Stimulated activated CD8-positive, alpha-beta memory T cell treated with anti-CD3 and anti-CD28 coated beads, Interleukin-4, amount 100 ng/mL, for 1 hour (primary cell): Measurements from ENCODE around the gene HERC6.
"Not testable (repeated sequence)": the region's sequence is repeated elsewhere in the genome, so short reads cannot be mapped to it uniquely, and the experiment has no call there.

Experiments used
- DNase-seq, 2 donors: peaks; one replicate each; pipeline ENCODE4 v3.0.0-alpha.2; 2020; ENCODE audit warnings: low read depth in 2 of 2, low spot score in 1 of 2

HERC6 gene

GRCh38 chr4:88443486-88443885, 64.8 kb downstream of the HERC6 start:
- DNase-seq, result no peak

- DNase-seq, result no peak
Observed at GRCh38 chr4:88445252-88445651, 66.6 kb downstream of the HERC6 start.

DNA sequence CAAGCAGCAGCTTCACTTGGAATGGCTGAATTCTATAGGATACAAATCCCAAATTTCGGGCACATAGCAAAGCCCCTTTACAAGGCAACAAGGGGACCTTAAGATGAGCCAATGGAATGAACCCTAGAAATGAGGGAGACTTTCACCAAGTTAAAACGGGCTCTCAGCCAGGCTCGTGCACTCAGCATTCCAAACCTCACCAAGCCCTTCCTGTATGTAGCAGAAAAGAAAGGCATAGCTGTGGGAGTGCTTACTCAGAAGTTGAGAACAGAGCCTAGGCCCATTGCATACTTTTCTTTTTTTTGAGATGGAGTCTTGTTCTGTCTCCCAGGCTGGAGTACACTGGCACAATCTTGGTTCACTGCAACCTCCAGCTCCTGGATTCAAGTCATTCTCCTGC, 67.5 kb downstream of the HERC6 start:
- no peak for DNase-seq

GRCh38 chr4:88447371-88448095, 68.9 kb downstream of the HERC6 start:
- no peak for DNase-seq

DNA sequence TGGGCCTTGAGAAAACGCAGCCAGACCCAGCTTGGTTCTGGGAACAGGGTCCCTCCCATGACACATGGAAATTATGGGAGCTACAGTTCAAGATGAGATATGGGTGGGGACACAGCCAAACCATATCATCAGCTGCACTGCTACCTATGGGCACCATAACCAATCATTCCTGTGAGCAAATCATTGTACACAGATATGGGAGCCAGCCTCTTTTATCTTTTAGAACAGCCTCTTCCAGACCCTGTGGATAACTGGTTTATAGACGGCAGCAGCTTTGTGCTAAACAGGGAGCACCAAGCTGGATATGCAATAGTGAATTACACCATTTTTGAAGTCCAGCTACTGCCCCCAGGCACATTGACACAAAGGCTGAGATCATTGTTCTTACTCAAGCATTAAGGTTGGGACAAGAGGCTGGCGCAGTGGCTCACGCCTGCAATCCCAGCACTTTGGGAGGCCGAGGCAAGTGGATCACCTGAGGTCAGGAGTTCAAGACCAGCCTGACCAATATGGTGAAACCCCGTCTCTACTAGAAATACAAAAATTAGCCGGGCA, 69.6 kb downstream of the HERC6 start:
- DNase-seq, result not testable (repeated sequence)

GRCh38 chr4:88448889-88449288, 70.2 kb downstream of the HERC6 start:
- DNase-seq, result no peak

DNA sequence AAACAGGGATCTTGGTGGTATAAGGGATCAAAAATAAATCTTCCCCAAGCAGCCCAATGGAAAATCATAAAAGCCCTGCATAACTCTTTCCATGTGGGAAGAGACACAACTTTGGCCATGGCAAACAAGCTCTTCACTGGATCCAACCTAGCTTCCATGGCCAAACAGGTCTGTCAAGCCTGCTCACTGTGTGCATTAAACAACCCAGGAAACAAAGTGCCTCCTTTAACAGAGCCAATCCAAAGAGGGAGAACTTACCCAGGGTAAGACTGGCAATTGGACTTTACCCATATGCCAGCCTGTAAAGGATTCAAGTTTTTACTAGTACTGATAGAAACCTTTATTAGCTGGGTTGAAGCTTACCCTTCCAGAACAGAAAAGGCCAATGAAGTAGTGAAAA, 70.6 kb downstream of the HERC6 start:
- no peak for DNase-seq

- no peak for DNase-seq
Observed at GRCh38 chr4:88451205-88451604, 72.6 kb downstream of the HERC6 start.

DNA sequence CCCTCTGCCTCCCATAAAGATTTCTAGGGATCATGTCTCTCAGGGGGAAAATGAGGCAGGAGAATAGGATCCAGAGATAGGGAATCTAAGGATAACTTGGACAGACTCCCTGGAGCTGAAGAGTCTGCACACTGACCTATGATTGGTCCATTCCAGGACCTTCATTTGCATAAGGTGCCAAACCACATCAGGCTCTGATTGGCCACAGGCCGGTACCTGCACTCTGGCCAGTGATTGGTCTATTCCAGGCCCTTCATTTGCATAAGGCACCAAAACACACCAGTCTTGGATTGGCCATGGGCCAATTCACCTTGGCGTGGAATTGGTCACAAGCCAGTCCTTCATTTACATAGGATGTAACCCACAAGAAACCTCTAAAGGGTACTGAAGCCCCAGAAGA, 74.3 kb downstream of the HERC6 start:
- no peak for DNase-seq

- peak; percentile 78 to 86 for DNase-seq
Observed at GRCh38 chr4:88456670-88457306, 78.1 kb downstream of the HERC6 start, which contains the start of gene HERC5. Gene HERC5 (plus strand): TSS chr4:88457119. CDS start chr4:88457270, 151 bp downstream.

DNA sequence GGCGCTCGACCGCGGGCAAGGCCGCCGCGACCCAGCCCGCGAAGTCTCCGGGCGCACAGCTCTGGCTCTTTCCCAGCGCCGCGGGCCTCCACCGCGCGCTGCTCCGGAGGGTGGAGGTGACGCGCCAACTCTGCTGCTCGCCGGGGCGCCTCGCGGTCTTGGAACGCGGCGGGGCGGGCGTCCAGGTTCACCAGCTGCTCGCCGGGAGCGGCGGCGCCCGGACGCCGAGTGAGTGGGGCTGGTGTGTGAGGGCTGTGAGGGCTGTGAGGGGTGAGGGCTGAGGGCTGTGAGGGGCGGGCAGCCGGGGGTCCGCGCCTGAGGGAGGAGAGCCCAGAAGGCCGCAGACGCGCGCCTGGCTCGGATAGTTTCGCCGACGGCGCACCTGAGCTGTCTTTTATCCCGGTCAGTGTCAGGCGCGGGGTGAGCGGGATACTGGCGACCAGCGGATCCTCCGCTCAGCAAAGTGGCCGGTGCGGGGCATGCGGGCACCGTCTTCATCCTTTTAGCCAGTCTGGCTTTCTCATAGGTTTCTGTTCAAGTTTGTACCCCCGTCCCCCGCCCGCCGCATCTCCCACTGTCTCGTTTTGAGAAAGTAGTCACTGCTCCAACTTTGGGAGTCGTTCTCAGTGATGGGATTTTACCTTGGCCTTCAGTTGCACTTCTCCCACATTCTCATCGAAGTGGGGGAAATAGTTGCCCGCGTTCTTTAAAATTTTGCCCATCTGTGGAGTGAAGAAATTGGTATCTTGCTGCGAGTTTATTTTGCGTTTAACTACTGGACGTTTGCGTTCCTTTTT, 78.9 kb downstream of the HERC6 start:
- DNase-seq, result peak in 1 of 2 donors; percentile 4

DNA sequence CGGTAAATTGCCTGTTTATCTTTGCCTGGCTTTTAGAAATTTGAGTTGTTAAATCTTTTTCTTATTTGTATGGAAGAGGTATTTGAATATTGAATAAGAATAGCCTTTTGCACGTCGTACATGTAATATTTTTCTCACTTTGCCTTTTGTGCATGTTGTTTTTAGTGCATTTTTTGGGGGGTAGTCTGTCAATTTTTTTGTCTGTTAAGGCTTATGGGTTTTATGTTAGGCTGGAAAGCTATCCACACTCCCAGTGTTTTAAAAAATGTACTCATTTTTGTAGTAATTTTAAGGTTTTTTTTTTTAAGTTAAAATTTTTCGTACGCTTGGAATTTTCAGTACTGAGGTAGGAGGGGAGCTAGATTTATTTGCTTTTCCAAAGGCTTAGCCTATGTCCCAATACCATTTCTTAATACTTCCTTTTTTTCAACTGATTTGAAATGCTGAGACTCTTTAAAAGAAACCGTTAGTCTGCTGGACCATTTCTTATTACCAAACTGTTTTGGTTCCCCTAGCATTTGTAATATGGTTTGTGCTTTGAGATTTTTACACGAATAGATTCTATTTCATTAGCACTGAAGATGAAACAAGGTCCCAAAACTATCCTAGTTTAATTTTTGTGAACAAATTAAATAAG, 79.6 kb downstream of the HERC6 start:
- no peak for DNase-seq

DNA sequence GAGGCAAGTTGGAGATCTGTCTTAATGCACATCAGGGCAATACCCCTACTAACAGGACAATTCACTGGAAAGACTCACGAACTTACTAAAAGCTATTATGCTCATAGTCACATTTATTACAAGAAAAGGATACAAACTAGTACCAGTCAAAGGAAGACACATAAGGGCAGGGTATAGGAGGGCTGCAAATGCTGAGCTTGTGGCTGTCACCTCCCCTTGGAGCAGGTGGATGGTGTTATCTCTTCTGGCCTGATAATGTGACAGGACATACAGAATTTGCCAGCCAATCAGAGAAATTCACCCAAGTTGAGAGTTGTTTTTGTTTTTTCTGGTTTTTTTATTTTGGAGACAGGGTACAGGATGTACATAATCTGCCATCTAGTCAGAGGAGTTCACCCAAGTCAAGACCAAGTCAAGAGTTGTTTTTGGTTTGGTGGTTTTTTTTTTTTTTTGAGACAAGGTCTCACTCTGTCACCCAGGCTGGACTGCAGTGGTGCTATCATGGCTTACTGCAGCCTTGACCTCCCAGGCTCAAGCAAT, 87.1 kb downstream of the HERC6 start:
- no peak for DNase-seq

DNA sequence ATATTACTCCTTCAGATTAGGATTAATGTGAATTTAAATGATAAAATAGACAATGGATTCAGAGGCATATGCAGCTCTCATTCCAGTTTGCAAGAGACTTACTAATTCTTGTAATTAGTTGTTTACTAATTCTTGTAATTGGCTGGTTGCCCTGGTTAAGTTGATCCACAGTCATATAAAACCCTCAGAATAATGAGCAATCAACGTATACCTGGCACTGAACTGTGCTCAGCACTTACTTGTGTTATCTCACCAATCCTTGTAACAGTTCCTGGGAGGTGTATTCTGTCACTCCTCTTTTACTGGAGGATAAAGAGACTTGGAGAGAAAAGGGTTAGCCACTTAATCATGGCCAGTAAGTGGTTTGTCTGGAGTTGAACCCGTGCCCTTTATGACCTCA, 88.7 kb downstream of the HERC6 start:
- no peak for DNase-seq

- DNase-seq, result no peak
Observed at GRCh38 chr4:88477229-88477860, 98.7 kb downstream of the HERC6 start.

DNA sequence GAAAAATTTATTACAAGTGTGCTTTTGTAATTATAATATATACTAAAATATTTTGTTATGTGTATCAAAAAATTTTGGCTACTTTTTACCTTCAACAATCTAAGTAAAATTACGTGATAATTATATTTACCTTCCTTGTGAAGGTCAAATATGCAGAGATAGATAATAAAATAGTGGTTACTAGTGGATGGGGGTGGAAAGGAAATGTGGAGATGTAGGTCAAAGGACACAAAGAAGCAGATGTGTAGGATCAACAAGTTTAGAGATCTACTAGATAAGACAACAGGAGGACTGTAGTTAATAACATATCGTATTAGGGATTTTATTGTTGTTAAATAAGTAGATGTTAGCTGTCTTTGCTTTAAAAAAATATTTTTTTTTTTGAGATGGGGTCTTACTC, 99.6 kb downstream of the HERC6 start:
- no peak for DNase-seq

DNA sequence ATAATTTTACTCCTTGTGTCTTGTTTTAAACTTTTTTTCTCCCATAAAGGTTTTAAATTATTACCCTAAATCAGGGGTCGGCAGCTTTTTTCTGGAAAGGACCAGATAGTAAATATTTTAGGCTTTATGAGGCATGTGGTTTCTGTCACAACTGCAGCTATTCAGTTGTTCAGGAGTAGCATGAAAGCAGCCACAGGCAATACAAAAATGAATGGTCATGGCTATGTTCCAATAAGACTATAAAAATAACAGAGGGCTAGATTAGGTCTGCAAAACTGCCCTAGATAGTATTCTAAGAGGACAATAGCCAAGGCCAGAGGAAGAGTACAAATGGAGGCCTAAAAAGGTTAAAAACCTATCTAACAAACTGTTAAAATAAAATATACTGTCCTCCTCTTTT, 102.9 kb downstream of the HERC6 start:
- no peak for DNase-seq

DNA sequence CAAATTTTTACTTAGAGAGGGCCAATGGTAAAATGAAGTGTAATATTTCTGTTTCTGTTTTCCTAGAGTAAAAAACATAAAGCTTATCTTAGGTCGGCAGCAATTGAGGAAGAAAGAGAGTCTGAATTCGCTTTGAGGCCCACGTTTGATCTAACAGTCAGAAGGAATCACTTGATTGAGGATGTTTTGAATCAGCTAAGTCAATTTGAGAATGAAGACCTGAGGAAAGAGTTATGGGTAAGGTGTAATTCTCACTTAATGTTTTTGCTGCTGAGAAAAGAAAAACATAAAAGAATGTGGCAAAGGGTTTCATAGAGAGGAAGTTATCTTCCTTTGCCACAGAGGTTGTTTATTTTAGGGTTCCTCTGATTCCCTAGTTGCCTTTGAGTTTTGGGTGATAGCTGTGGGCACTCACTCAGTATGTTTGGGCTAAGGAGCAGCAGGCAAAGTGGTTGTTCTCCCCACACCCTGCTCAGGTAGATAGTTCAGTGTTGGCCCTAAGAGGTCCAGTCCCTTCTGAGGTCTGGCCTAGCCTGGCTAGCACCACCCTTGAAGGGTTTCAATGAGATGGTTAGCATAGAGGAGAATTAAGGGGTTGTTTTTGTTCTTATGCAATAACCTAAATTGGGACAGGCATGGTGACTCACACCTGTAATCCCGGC, 110.6 kb downstream of the HERC6 start:
- DNase-seq, result no peak
